Measurements from ENCODE around the gene BORCS8. TPM values are rescaled to one million over a fixed set of nuclear protein-coding genes. Genes with fewer than 3 reads are reported as not detected.

Gene BORCS8
- total RNA-seq, 1 donor from 2014 or later: 33.5 TPM

DNA sequence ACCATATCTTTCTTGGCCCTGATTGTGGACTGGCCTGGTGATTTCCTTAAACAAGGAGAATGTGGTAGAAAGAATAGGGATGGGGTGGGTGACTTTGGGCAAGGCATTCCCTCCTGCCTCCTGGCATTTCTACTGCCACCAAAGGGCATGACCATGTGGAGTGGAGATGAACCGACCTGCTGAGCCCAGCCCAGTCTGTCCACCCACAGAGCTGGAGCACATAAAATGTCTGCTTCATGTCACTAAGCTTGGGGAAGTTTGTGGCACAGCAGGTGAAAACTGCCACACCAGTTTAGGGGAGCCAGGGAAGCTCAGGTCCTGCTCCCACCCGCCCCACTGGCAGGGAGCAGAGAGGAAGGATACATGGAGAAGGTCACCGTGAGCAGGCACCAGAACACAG is 60.0 kb downstream of the BORCS8 start:
- no peak overlapping the region for H3K27ac ChIP-seq (ENCODE audit: low read depth, low read length)
- Mint-ChIP-seq H3K4me3 (ENCODE audit: unreplicated experiment) (peak overlapping the region; percentile 40), H3K36me3 (ENCODE audit: low read depth, unreplicated experiment) (peaks cover 33% of the 10 kb centered on the region), H3K4me1 (ENCODE audit: low read depth, unreplicated experiment) (no peaks in the 10 kb centered on the region), H3K27me3 (ENCODE audit: low read depth, unreplicated experiment) (no peaks in the 10 kb centered on the region), H3K27ac (ENCODE audit: unreplicated experiment) (no peak overlapping the region), H3K9me3 (ENCODE audit: unreplicated experiment) (peaks cover 4% of the 10 kb centered on the region)
- H4K20me1 ChIP-seq (ENCODE audit: insufficient read depth, low read length): peaks cover 3% of the 10 kb centered on the region
- H2AFZ ChIP-seq (ENCODE audit: low read depth, low read length): no peak overlapping the region
- no peak overlapping the region for H3K9ac ChIP-seq (ENCODE audit: low read length)
- DNase-seq (ENCODE audit: low read depth) (no peak), FAIRE-seq (no peak)
- peaks cover 2% of the 10 kb centered on the region for H3K79me2 ChIP-seq (ENCODE audit: insufficient read depth, low read length)
- H3K36me3 ChIP-seq (ENCODE audit: insufficient read depth, low read length): no peaks in the 10 kb centered on the region
- no peak overlapping the region for H3K4me3 ChIP-seq (ENCODE audit: insufficient read depth, low read depth, low read length)
- H3K9me3 ChIP-seq (ENCODE audit: insufficient read depth, low read depth, low read length): peaks cover 5% of the 10 kb centered on the region
- TF ChIP-seq, protein P1, sequence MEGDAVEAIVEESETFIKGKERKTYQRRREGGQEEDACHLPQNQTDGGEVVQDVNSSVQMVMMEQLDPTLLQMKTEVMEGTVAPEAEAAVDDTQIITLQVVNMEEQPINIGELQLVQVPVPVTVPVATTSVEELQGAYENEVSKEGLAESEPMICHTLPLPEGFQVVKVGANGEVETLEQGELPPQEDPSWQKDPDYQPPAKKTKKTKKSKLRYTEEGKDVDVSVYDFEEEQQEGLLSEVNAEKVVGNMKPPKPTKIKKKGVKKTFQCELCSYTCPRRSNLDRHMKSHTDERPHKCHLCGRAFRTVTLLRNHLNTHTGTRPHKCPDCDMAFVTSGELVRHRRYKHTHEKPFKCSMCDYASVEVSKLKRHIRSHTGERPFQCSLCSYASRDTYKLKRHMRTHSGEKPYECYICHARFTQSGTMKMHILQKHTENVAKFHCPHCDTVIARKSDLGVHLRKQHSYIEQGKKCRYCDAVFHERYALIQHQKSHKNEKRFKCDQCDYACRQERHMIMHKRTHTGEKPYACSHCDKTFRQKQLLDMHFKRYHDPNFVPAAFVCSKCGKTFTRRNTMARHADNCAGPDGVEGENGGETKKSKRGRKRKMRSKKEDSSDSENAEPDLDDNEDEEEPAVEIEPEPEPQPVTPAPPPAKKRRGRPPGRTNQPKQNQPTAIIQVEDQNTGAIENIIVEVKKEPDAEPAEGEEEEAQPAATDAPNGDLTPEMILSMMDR (IDR thresholded peaks at IDR 0.05; ENCODE audit: insufficient read depth, low read depth, low read length): no peak
- no peak for TF ChIP-seq EZH2 (IDR thresholded peaks at IDR 0.05; ENCODE audit: insufficient read depth, low read length)
- no peak overlapping the region for H3K4me2 ChIP-seq (ENCODE audit: low read length)
- H3K4me1 ChIP-seq (ENCODE audit: insufficient read depth, low read length): no peaks in the 10 kb centered on the region
- H3K27me3 ChIP-seq (ENCODE audit: insufficient read depth, low read length): no peaks in the 10 kb centered on the region

Other genes starting within 250 kb of the BORCS8 start
- 73.8 and 77.6 TPM in 2 replicates for gene SUGP2, start 158.6 kb downstream of the BORCS8 start, total RNA-seq
- gene ARMC6, start 158.5 kb downstream of the BORCS8 start, total RNA-seq: 31.9 and 36.0 TPM in 2 replicates
- gene SLC25A42, start 128.2 kb downstream of the BORCS8 start, total RNA-seq: 7.6 and 7.9 TPM in 2 replicates
- 27.2 and 33.8 TPM in 2 replicates for gene TMEM161A, start 53.7 kb downstream of the BORCS8 start, total RNA-seq
- gene MEF2B, start 21.9 kb downstream of the BORCS8 start, total RNA-seq: 0.58 and 1.7 TPM in 2 replicates
- gene RFXANK, start 106 bp upstream of the BORCS8 start, total RNA-seq: 91.1 and 92.5 TPM in 2 replicates
- 4.3 and 5.1 TPM in 2 replicates for gene NR2C2AP, start 11.3 kb upstream of the BORCS8 start, total RNA-seq
- 0.14 TPM in 1 of 2 replicates, not detected in the other for gene NCAN, start 19.8 kb upstream of the BORCS8 start, total RNA-seq
- gene TM6SF2, start 81.1 kb upstream of the BORCS8 start, total RNA-seq: 4.4 and 5.0 TPM in 2 replicates
- 48.5 and 59.1 TPM in 2 replicates for gene SUGP1, start 128.4 kb upstream of the BORCS8 start, total RNA-seq
- gene MAU2, start 128.7 kb upstream of the BORCS8 start, total RNA-seq: 36.8 and 37.0 TPM in 2 replicates
- 143 and 163 TPM in 2 replicates for gene GATAD2A, start 213.5 kb upstream of the BORCS8 start, total RNA-seq

Data from astrocyte (in vitro differentiated cells and primary cell).